GM19452 (cell line): ENCODE data around the gene CNTD1.

Source experiments
- ATAC-seq: cut with Tn5 transposase; IDR thresholded peaks from one replicate; pipeline ENCODE4 v1.9.1; 2021; ENCODE audit not compliant: unreplicated experiment

The CNTD1 gene

GRCh38 chr17:42803074-42803883 lies 4.6 kb downstream of the CNTD1 start:
- ATAC-seq = no peak

DNA sequence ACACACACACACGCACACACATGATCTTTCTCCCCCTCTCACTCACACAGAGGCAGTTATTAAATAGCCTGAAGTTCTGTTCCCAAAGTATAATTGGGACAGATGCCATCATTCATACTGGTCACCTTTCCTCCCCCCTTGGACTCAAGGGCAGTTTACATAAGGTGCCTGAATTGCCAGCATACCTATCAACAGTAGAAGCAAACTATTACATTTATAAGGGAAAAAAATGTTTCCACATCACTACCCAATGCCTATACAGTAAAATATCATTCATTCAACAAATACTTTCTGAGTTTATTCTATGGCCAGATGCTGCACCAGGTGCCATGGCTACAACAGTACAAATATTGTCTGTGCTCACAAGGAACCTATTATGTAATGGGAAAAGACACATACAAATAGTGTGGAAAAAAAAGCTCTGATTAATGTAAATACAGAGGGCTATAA lies 6.3 kb downstream of the CNTD1 start:
- no peak for ATAC-seq

DNA sequence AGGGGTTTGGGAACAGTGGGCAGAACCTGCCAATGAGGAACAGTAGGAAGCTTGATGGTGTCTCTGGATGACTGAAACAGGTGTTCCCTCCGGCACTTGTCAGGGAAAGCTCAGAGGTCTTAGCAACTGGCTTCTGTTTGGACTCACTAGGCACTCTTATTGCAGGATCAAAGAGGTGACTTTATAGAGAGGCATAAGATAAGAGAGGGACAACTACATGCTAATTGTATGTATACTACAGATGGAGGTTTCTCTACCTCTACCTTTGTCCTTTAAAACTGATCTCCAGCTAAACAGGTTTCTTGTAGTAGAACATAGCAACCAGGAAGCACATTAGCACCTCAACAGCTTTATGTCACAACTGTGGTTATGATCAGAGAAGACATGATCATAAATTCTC lies 7.6 kb downstream of the CNTD1 start:
- ATAC-seq = no peak

DNA sequence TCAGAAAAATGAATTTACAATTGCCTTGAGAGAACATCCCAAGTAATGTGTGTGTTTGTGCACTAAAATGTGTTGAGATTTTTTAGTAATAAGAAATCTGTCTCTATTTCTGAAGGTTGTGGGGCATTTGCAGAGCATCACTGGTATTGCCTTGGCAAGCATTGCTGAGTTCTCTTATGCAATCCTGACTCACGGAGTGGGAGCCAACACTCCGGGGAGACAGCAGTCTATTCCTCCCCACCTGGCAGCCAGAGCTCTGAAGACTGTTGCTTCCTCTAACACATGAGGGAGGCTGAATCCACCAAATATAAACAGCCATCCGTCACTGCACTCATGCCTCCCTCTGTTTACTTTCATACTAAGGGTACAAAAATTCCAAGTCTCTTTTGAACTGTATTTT lies 10.6 kb downstream of the CNTD1 start:
- no peak for ATAC-seq

- ATAC-seq = no peak
Measured at GRCh38 chr17:42814633-42815399, 16.2 kb downstream of the CNTD1 start.

DNA sequence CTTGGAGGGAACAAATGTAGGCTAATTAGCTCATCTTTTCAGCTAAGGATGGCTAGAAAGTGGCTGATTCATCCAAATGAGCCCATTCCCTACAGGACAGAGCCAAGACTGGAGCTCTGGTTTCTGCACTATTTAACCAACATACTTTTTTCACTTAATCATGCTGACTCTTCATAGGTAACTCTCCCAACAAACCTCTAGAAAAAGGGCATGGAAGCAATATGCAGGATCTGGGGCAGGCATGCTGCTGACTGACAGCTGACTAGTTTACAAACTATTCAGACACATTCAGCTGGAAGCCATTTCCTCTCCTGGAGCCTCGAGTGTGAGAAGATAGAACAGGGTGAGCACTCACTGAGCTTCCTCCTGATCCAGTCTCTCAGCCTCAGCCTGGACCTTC lies 19.2 kb downstream of the CNTD1 start:
- no peak for ATAC-seq

DNA sequence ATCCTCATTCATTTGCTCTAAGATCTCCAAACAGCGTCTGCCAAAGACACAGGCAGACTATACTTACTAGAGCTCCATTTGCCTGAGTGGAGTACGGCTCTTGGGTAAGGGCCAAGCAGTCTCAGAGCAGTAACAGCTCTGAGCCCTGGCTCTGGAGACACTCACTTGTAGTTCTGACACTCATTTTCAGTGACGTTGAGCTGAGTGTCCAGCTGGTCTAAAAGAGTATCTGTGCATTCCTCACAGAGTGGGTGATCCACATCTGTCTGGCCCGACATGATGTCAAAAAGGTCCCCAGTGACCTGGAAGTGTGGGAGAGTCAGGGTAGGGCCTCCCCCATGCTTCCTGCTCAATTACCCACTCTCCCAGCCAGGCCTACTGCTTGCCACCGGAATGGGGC lies 19.7 kb downstream of the CNTD1 start:
- ATAC-seq = no peak

- no peak for ATAC-seq
Measured at GRCh38 chr17:42819939-42820535, 21.4 kb downstream of the CNTD1 start.

DNA sequence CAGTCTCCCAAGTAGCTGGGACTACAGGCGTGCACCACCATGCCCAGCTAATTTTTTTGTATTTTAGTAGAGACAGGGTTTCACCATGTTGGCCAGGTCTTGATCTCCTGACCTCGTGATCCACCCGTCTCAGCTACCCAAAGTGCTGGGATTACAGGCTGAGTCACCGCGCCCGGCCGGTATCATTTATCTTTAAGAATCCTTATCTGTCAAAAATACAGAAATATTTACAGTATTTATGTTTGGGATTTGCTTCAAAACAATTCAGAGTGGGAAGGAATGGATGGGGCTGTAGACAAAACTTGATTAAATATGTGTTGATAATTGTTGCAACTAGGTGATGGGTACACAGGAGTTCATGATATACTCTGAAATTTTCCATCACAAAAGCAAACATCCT lies 22.5 kb downstream of the CNTD1 start:
- ATAC-seq = no peak

DNA sequence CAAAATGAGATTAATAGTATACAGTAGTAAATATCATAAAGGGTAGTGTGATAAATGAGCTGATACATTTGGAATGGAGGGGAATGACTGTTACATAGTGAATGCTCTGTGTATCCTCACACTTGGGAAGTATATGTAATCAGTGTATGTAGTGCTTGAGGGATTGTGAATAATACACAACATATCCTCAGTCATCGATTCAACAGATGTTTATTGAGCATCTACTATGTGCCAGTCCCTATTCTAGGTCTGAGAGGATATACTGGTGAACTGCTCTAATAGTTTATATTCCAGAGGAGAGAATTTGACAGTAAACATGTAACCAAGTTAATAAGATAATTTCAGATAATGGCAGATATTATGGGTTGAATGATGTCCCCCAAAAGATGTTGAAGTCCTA lies 28.8 kb downstream of the CNTD1 start:
- no peak for ATAC-seq

- ATAC-seq = no peak
Measured at GRCh38 chr17:42830971-42831370, 32.3 kb downstream of the CNTD1 start.

DNA sequence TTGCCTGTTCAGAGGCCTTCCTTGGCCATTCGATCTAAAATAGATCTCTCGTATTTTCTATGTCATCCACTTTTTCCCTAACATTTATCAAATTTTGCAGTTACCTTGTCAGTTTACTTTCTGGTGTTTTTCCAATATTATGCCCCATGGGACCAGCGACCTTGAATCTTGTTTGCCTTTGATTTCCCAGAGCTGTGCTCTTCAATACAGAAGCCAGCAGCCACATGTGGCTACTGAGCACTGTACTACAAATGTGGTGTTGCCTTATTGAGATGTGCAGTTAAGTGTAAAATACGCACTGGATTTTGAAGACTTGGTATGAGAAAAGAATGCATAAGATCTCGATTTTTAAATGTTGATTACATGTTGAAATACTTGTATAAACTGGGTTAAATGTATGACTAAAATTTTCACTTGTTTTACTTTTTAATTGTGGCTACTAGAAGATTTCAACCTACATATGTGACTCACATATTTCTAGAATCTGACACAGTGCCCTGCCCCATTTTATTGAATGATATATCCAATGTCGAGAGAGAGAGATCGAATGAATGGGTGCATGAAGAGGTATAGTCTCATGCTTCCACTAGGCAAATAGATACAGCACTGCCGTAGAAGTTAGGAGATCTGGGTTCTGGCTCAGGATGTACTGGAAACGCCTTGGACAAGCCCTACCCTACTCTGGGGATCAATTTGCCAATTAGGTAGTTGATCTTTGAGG lies 33.7 kb downstream of the CNTD1 start:
- peak; percentile 2 for ATAC-seq

GRCh38 chr17:42832934-42833766 lies 34.5 kb downstream of the CNTD1 start, which contains the start of gene PSME3:
Gene PSME3, plus strand, starts transcription at chr17:42833397. Its CDS starts 235 bp downstream, at chr17:42833632.
- peak; percentile 84 for ATAC-seq

DNA sequence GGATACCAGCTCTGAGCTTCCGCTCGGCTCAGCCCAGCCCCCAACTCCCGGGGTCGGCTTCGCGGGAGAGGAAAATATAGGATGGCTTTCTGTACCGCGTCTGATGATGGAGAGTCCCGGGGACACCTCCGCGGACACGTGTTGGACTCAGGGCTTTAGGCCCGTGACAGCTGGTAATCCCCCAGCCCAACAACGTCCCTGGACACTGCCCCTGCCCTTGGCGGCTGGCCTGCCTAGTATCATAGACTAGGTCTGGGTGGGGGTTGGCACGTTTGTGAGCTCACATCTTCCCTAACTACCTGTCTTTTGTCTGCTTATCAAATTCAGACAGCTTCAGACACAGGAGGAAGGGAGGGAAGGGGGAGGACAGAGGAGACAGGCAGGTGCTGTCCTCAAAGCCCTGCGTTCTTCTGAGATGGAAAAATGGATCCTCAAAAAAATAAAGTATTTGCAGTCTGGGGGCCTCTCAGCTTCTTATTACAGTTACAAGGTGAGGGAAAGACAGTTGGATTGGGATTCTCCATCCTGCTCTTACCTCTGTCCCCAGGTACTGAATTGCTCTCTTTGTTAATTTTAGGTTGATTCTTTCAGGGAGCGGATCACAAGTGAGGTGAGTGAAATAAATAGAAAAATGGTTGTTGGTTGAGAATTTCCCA lies 35.2 kb downstream of the CNTD1 start:
- ATAC-seq = no peak

DNA sequence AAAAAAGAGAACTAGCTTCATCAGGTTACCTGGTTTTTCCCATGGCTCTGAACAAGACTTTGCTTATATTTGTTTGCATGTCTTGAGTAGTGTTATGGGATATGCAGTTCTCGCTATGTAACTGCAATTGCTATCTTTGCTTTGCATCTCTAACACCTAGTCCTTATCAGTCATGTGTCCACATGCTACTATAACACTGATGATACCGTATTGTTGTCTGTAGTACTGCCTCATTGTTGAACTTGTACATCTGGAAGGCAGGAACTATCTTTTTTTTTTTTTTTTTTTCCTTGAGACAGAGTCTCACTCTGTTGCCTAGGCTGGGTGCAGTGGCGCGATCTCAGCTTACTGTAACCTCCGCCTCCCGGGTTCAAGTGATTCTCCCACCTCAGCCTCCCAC lies 37.1 kb downstream of the CNTD1 start:
- no peak for ATAC-seq

GRCh38 chr17:42841975-42842685 lies 43.5 kb downstream of the CNTD1 start:
- ATAC-seq = no peak

GRCh38 chr17:42843358-42843934 lies 44.8 kb downstream of the CNTD1 start:
- no peak for ATAC-seq

DNA sequence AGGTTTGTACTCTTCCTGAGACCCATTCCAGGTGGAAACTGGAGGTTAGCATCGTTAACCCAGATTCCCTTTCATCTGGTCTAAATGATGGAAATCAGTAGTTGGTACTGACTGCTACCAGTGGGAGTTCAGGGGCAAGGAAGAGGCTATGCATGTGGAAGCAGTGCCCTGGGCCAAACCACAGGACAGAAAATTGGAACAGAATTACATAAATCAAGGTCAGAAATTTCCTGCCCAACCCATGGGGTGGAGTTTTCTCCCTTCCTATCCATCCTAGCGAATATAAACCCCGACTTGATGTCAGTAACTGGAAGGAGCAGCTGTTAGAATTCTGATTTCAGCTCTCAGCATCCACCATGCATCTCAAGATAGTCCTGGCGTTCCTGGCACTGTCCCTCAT lies 45.6 kb downstream of the CNTD1 start, which contains the start of gene AOC2:
Gene AOC2, plus strand, starts transcription at position 310 of the 400 bp plus-strand sequence. Its CDS starts 47 bp downstream, at position 357.
- no peak for ATAC-seq
